ENCODE measurements around the gene PSMC4.

Gene PSMC4

DNA sequence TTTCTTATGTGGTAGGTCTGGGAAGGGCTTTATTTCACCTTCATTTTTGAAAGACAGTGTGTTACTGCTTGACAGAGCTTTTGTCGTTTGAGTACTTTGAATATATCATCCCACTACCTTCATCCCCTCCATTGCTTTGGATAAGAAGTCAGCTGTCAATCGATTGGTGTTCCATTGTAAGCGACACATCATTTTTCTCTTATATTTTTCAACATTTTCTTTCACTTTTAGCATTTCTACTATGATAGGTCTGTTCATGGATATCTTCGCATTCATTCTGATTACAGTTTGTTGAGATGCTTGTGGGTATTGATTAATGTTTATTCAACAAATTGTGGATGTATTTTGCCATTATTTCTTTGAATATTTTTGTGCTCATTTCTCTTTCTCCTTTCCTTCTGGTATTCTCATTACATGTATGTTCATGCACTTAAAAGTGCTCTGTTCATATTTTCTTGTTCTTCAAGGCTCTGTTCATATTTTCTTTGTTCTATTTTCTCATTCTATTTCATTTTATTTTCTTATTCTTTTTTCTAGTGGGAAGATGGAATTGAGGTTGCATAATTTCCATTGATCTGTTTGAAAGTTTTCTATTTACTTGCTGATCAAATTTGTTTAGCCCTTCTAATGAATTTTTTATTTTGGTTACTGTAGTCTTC, 55.1 kb downstream of the PSMC4 start:
- CTCF ChIA-PET, result no interaction called here

DNA sequence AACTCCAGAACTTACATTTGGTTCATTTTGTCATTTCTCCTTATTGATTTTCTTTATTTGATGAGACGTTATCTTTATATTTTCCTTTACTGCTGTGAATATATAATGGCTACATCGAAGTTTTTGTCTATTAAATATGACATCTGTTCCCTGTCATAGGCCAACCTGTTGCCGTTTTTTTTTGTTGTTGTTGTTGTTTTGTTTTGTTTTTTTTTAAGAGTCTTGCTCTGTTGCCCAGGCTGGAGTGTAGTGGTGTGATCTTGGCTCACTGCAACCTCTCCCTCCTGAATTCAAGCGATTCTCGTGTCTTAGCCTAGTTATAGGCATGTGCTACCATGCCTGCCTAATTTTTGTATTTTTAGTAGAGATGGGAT, 55.6 kb downstream of the PSMC4 start:
- DNase-seq (ENCODE audit: extremely low spot score), result no peak
- TF ChIP-seq, protein P1, sequence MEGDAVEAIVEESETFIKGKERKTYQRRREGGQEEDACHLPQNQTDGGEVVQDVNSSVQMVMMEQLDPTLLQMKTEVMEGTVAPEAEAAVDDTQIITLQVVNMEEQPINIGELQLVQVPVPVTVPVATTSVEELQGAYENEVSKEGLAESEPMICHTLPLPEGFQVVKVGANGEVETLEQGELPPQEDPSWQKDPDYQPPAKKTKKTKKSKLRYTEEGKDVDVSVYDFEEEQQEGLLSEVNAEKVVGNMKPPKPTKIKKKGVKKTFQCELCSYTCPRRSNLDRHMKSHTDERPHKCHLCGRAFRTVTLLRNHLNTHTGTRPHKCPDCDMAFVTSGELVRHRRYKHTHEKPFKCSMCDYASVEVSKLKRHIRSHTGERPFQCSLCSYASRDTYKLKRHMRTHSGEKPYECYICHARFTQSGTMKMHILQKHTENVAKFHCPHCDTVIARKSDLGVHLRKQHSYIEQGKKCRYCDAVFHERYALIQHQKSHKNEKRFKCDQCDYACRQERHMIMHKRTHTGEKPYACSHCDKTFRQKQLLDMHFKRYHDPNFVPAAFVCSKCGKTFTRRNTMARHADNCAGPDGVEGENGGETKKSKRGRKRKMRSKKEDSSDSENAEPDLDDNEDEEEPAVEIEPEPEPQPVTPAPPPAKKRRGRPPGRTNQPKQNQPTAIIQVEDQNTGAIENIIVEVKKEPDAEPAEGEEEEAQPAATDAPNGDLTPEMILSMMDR (IDR thresholded peaks at IDR 0.05; ENCODE audit: control extremely low read depth, extremely low read depth, low read depth, missing control alignments), result no peak
- POLR2A ChIA-PET, result no interaction called here
- CTCF ChIA-PET, result no interaction called here

More for the DNA sequence above, 55.1 kb downstream of the PSMC4 start:
- DNase-seq (ENCODE audit: extremely low spot score), result no peak
- POLR2A ChIA-PET, result no interaction called here
- TF ChIP-seq, protein P1 (IDR thresholded peaks at IDR 0.05; ENCODE audit: control extremely low read depth, extremely low read depth, low read depth, missing control alignments), result no peak

Data from GM10248 (cell line).